ENCODE results near the gene AGBL1.

AGBL1 gene

GRCh38 chr15:86236356-86237110, 156.9 kb downstream of the AGBL1 start:
- no peak for DNase-seq (ENCODE audit: low spot score)

- DNase-seq (ENCODE audit: low spot score), result no peak
These were observed 157.4 kb downstream of the AGBL1 start for GRCh38 chr15:86237111-86237500.

- no peak for DNase-seq (ENCODE audit: low spot score)
These were observed 167.7 kb downstream of the AGBL1 start for GRCh38 chr15:86247249-86247955.

GRCh38 chr15:86255247-86255646, 175.6 kb downstream of the AGBL1 start:
- DNase-seq (ENCODE audit: low spot score), result no peak

GRCh38 chr15:86256628-86257027, 177.0 kb downstream of the AGBL1 start:
- DNase-seq (ENCODE audit: low spot score), result no peak

- no peak for DNase-seq (ENCODE audit: low spot score)
These were observed 179.9 kb downstream of the AGBL1 start for GRCh38 chr15:86259589-86259988.

GRCh38 chr15:86263230-86263629, 183.6 kb downstream of the AGBL1 start:
- no peak for DNase-seq (ENCODE audit: low spot score)

- no peak for DNase-seq (ENCODE audit: low spot score)
These were observed 187.3 kb downstream of the AGBL1 start for GRCh38 chr15:86266896-86267484.

- DNase-seq (ENCODE audit: low spot score), result no peak
These were observed 188.2 kb downstream of the AGBL1 start for GRCh38 chr15:86267892-86268291.

- no peak for DNase-seq (ENCODE audit: low spot score)
These were observed 188.9 kb downstream of the AGBL1 start for GRCh38 chr15:86268558-86268957.

GRCh38 chr15:86273309-86273708, 193.6 kb downstream of the AGBL1 start:
- no peak for DNase-seq (ENCODE audit: low spot score)

- DNase-seq (ENCODE audit: low spot score), result no peak
These were observed 195.7 kb downstream of the AGBL1 start for GRCh38 chr15:86275361-86275760.

GRCh38 chr15:86278586-86278985, 198.9 kb downstream of the AGBL1 start:
- no peak for DNase-seq (ENCODE audit: low spot score)

GRCh38 chr15:86284635-86285034, 205.0 kb downstream of the AGBL1 start:
- DNase-seq (ENCODE audit: low spot score), result no peak

- no peak for DNase-seq (ENCODE audit: low spot score)
These were observed 215.8 kb downstream of the AGBL1 start for GRCh38 chr15:86295511-86295910.

- DNase-seq (ENCODE audit: low spot score), result no peak
These were observed 217.1 kb downstream of the AGBL1 start for GRCh38 chr15:86296769-86297168.

GRCh38 chr15:86300390-86301125, 220.9 kb downstream of the AGBL1 start:
- peak; percentile 5 for DNase-seq (ENCODE audit: low spot score)

- DNase-seq (ENCODE audit: low spot score), result no peak
These were observed 232.1 kb downstream of the AGBL1 start for GRCh38 chr15:86311568-86312280.

GRCh38 chr15:86312486-86312885, 232.8 kb downstream of the AGBL1 start:
- no peak for DNase-seq (ENCODE audit: low spot score)

- no peak for DNase-seq (ENCODE audit: low spot score)
These were observed 236.5 kb downstream of the AGBL1 start for GRCh38 chr15:86316216-86316615.

GRCh38 chr15:86316726-86317383, 237.2 kb downstream of the AGBL1 start:
- no peak for DNase-seq (ENCODE audit: low spot score)
